ENCODE results near the gene CCDC51.
"Not testable (repeated sequence)": the region's sequence is repeated elsewhere in the genome, so short reads cannot be mapped to it uniquely, and the experiment has no call there.

The CCDC51 gene

GRCh38 chr3:48404440-48405342 is 35.2 kb downstream of the CCDC51 start:
- no peak for DNase-seq

- no peak for DNase-seq
Measured at GRCh38 chr3:48403533-48404439, 36.1 kb downstream of the CCDC51 start.

DNA sequence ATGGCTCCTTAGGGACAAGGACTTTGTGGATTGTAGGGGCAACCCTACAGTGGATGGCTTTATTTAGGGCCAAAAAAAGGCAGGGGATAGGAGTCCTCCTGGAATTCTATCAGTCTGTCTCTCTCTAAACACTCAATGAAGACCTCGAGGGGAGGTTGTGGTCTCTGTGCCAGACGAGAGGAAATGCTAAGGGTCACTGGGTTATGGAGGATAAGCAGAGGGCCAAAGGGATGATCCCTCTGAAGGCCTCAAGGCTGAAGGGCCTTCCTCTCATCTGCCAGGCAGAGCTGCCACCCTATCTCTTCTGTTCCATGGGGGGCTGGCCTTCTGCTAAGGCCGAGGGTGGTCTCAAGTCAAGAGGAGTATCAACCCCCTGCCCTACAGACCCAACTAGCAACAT is 37.0 kb downstream of the CCDC51 start:
- DNase-seq: no peak

DNA sequence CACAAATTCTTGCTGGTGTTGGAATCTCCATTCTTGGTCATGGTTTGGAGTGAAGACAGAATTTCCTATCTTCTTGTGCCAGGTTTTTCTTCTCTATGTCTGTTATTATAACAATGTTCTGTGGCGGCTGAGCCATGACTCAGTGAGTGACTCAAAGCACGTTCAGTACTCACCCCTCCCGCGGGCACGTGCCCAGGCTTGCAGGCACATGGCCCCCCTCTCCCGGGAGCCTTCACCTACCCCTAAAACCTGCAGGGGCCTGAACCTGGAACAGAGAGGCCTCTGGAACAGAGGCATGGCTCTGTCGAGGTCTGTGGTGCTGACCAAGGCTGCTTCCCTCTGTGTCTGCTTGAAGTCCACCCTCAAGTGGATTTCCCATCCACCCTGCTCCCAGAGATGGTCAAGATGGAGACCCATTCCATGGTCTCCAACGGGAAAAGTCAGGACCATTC is 37.6 kb downstream of the CCDC51 start:
- no peak for DNase-seq

GRCh38 chr3:48401434-48401901 is 38.5 kb downstream of the CCDC51 start:
- not testable (repeated sequence) for DNase-seq

DNA sequence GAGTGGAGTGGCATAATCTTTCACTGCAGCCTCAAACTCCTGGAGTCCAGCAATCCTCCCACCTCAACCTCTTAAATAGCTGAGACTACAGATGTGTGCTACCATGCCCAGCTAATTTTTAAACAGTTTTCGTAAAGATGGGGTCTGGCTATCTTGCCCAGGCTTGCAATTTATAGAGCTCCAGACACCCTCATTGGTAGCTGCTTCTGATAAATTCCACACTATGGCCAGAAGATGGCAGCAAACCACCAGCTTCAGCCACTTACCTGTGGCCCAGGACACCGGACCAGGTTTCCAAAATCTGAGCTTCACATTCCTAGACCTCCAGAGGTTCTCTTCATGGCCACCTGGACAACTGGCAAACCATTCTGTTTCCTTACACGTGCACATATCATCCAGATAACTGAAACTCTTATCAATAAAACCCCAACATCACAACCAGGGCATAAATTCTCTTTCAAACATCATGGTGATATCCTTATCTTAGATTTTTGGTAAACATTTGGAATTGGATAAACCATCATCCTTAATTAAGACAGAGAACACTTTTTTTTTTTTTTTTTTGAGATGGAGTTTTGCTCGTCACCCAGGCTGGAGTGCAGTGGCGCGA is 39.0 kb downstream of the CCDC51 start:
- peak; percentile 42 for DNase-seq

DNA sequence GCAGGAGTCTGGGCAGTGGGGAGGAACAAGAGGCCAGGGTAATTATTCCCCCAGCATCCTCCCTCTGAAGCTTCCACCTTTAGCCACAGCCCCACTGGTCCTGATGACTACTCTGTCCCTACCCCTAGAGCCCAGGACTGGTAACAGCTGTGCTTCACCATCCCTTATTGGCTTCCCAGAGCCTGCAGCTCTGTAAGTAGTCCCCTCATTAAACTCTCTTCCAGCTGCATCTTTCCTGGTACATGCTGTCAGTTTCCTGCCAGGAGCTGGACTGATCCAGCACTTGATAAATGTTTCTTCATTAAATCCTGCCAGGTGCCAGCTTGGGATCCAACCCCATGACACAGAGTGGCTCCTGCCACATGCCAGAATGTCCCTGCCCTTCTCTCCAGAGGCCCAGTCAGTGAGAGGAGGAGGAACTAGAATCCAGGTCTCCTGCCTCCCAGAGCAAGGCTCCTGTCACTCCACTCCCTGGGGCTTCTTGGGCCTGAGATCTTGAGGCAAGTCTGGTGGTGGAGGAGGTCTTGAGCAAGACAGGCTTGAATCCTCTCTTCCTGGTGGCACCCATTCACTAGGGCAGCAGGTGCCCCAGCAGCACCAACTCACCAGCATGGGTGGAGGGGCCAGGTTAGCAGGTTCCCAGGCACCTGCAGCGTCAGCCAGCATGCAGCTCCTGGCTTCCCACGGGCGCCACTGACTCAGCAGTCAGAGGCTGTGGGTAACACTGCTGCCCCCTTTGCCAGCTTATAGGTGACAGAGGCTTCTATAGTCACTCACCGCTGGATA is 40.3 kb downstream of the CCDC51 start:
- DNase-seq: no peak

GRCh38 chr3:48398701-48399386 is 41.1 kb downstream of the CCDC51 start:
- no peak for DNase-seq

DNA sequence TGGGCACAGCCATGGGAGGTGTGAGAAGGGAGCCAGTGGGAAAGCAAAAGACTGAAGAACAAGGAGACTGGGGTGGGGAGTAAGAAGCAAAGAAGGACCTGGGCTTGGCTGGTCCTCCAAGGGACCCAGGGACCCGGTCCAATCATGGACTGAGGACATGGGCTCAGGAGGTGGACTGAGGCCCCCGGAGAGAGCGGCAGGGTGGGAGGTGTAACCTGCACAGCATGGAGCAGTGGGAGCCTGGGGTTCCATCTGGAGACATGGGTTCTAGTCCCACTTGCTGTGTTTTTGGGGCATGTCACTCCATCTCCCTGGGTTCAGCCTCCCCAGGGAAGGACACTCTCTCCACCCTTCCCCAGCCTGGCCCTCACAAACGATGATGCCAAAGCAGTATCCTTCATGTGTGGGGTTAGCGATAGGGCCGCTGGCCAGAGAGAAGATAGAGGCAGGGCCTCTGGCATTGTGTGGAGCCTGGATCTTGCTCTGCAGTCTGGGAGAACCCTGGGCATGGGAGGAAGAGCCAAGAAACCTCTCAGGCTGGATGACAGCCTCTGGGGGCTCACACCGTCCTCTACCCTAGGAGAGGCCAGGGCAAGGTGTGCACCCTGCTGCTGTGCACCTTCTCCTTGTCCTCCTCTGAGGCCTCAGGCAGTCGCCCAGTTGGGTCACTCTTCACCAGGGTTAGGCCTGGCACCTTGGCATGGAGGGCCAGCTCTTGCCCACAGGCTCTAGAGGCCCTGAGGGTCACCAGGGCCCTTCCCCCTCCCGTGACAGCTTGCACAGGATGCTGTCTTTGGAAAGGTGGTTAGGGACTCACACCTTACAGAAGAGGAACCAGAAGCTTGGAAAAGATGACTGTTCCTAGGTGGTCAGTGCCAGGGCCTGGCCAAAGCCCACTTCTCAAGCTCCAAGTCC is 41.9 kb downstream of the CCDC51 start:
- DNase-seq: no peak

DNA sequence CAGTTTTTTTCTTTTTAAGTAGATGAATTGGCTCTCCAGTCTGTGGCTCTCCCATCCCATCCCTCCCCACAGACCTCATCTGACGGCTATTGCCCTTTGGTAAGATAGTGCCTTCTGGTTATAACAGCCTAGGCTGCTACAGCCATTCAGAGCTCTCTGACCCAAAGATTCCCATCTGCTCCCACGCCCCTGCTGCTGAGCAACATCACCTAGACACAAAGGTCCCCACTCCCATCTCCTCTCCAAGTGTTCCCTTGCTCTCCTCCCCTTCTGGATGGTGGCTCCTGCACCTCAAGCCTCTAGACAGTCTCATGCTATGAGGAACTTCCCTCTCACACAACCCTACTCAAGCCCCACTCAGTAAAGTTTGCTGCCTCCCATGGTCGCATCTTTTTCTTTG is 44.2 kb downstream of the CCDC51 start:
- no peak for DNase-seq

GRCh38 chr3:48394391-48394790 is 45.5 kb downstream of the CCDC51 start:
- DNase-seq: no peak

DNA sequence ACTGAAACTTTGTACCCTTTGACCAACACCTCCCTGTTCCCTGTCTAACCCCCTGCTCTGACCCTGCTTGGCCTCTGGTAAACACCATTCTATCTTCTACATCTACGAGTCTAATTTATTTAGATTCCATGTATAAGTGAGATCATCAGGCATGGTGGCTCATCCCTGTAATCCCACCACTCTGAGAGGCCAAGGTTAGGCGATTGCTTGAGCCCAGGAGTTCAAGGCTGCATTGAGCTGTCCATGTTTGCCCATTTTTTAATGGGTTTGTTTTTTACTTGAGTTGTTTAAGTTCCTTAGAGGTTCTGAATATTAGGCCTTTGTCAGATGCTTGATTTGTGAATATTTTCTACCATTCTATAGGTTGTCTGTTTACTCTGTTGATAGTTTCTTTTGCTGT is 51.0 kb downstream of the CCDC51 start:
- no peak for DNase-seq

- no peak for DNase-seq
Measured at GRCh38 chr3:48387634-48388033, 52.3 kb downstream of the CCDC51 start.

Data from activated effector memory CD4-positive, alpha-beta T cell treated with Interleukin-2 at 50 U/mL for 16 hours (primary cell).